Measurements from ENCODE around the gene ABCC9.

ABCC9 gene

GRCh38 chr12:21865846-21866245 lies 75.4 kb downstream of the ABCC9 start:
- DNase-seq = no peak

DNA sequence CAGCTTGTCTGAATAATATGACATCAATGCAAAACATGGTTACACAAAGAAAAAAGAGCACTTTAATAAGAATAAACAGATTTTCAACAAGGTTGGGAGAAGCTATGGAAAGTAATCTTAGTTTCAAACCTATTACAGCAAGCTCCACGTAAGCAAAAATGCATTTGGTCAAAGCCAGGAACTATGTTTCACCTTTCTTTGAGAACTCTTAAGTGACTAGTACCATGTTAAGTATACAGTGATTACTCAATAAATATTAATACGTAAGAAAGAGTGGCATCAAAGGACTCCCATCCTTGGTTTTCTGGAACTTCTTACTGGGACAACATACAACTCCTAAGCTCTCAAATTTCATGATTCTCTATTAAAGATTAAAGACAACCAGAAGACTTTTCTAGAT lies 80.7 kb downstream of the ABCC9 start:
- no peak for DNase-seq

DNA sequence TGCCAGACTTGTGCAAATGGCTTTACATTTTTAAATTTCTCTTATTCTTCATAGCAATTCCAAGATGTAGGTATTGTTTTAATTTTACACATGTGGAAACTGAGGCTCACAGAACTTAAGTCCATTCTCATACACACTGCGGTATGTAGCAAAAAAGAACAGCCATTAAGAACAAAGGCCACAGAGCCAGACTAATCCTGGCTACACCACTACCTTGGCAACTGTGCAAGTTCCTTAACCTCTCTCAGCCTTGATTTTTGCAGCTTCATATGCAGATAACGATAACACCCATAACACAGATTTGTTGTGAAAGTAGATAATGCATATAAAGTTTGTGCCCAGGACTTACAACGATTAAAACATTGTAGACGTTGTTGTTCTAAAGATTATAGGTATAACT lies 81.1 kb downstream of the ABCC9 start:
- DNase-seq = no peak

GRCh38 chr12:21852251-21852650 lies 89.0 kb downstream of the ABCC9 start:
- no peak for DNase-seq

GRCh38 chr12:21851151-21851550 lies 90.1 kb downstream of the ABCC9 start:
- no peak for DNase-seq

- DNase-seq = no peak
These were observed 90.8 kb downstream of the ABCC9 start for GRCh38 chr12:21850419-21850818.

DNA sequence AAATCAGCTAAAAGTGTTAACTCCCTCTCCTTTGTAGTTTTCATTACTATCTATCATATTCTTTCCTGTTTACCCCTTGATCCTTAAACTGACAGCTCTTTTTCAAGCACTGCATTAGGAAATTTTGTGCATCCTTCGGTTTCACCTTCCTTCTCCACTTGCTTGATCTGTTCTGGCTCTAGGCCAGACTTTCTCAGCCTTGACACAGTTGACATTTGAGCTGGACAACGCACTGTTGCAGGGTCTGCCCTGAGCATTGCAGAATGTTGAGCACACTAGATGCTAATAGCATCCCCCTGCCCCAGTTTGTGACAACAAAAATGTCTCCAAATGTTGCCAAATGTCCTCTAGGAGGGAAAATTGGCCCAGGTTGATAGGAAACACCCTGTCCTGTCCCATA lies 91.3 kb downstream of the ABCC9 start:
- DNase-seq = no peak

DNA sequence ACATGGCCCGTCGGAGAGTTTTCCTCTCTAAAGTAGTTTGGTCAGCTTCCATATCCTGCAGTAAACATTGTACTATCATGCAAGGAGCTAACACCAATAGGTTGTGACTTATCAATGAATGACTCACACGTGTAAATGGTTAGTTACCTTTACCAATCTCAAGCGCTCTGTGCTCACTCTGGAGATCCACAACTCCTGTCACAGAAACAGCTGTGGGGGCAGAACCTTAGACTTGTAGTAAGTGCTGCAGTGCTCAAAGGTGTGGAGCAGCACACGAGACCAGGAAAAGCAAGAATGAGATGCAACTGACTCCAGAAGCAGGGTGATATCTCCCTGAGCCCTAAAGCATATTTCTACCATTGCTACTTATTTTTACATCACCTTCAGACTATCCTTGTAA lies 93.0 kb downstream of the ABCC9 start:
- DNase-seq = no peak

- no peak for DNase-seq
These were observed 97.4 kb downstream of the ABCC9 start for GRCh38 chr12:21843795-21844194.

DNA sequence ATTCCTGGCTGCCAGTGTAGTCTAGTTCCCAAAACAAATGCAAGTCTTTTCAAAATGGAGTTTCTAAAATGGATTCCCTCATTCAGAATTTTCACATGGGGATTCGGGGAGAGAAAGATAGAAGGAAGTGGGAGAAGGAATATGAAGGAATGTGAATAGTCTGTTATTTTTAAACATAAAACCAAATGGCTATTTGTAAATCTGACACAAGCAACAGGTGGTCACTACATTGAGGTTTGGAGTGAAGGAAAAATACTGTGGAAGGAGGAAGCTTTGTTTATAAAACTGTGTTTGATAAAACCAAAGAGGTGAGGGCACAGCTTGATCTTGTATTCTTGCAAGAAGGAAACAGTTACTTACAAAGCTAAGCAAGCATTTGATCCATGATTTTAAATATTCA lies 101.5 kb downstream of the ABCC9 start:
- DNase-seq = no peak

GRCh38 chr12:21837847-21838246 lies 103.4 kb downstream of the ABCC9 start:
- no peak for DNase-seq

DNA sequence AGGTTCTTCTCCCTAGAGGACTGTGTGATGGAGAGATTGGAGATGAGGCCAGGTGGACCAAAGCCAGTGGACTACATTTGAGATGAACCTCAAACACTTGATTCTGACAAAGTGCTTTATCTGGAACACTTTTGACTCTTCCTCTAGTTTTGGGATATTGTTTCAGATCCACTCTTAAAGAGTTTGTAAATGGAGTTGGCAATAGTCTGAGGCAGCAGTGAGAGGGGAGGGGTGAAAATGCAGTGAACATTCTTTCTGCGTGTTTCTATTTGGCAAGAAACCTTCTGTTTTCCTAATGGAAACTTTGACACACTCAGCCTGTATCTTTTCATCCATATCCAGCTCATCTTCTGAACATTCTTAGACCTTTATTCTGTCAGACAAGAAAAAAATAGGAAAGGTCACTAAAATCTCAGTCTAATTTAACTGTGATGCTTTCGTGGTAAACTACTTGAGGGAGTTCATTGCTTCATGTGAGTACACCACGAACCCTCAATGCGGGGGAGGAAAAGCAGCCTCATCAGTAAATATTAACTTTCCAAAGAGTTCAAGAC lies 109.4 kb downstream of the ABCC9 start:
- no peak for DNase-seq

GRCh38 chr12:21828779-21829178 lies 112.4 kb downstream of the ABCC9 start:
- DNase-seq = no peak

- DNase-seq = no peak
These were observed 113.0 kb downstream of the ABCC9 start for GRCh38 chr12:21828136-21828775.

DNA sequence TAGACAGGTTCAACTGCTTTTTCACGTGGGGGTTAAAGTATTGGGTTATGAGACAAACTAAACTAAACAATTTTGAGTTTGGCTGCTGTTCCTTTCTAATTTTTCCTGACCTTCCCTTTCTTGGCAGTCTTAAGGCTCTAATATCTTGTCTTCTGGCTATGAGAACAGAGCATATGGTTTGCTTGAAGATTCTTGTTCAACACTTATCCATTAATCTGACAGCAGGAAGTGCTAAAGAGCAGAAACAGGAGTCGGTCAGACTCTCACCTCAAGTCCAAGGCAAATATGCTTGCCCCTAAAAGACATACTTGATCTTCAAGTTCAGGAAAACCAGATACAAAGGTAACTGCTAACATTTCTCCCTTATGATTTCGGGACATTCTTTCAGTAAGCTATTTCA lies 114.1 kb downstream of the ABCC9 start:
- no peak for DNase-seq

DNA sequence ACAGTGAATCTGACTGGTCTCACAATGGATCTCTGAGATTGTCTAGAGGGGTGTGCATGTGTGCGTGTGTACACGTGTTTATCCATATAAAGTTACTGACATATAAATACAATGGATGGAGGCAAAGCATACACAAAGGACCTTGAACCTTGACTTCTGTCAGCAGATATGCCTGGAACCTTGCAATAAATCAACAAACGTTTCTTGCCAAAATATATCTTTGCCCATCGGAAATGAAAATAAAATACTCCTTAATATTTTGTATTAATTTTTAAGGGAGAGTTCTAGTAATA lies 114.7 kb downstream of the ABCC9 start:
- no peak for DNase-seq

GRCh38 chr12:21825886-21826617 lies 115.2 kb downstream of the ABCC9 start:
- DNase-seq = no peak

- no peak for DNase-seq
These were observed 117.6 kb downstream of the ABCC9 start for GRCh38 chr12:21823581-21823980.

GRCh38 chr12:21819678-21820077 lies 121.5 kb downstream of the ABCC9 start:
- no peak for DNase-seq

- no peak for DNase-seq
These were observed 122.0 kb downstream of the ABCC9 start for GRCh38 chr12:21819236-21819635.

GRCh38 chr12:21818627-21819026 lies 122.6 kb downstream of the ABCC9 start:
- no peak for DNase-seq

DNA sequence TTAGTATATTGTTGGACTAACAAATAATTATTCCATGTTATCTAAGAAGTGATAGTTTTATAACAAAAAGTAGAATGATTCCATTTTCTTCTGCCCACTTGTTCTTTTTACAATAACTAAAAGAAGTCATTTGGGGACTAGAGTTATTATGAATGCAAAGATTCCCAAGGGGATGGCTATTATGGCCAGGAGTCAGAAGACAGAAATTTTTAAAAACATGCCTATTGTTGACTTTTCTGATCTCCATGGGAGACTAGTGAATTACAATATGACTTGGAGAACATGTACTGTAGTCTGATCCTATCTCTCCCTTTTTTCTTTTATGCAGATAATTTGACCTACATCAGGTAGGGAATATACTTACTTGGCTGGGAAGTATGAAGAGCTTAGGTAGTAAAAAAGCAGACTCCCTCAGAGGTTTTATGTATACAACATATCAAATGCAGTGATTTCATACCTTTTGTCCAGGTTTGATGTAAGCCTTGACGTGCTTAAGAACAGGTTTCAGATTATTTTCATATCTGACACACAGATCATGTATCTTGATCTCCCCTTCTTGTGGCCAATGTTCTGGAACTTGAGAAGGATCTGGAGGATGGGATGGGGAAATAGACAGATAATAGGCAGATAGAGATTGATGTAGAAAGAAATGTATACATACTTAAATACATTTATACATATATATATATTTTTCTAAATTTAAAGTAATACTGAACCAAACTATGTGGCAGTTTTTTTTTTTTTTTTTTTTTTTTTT lies 125.7 kb downstream of the ABCC9 start:
- DNase-seq = no peak

DNA sequence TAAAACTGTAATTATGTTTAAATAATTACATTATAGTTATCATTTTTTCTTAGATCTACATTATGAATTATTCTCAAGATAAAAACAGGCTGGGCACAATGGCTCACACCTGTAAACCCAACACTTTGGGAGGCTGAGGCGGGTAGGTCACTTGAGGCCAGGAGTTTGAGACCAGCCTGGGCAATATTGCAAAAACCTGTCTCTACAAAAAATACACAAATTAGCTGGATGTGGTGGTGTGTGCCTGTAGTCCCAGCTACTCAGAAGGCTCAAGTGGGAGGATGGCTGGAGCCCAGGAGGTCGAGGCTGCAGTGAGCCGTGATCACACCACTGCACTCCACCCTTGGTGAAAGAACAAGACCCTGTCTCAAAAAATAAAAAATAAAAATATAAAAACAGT lies 126.4 kb downstream of the ABCC9 start:
- DNase-seq = no peak

GRCh38 chr12:21814327-21814726 lies 126.9 kb downstream of the ABCC9 start:
- DNase-seq = no peak
